HEK293T (cell line): ENCODE data around the gene MYLK.

Source experiments
- FOXA1 ChIP-seq: fragments of 450-650 bp; IDR thresholded peaks from 2 replicates; pipeline ENCODE4 v1.6.1; 2016; ENCODE audit warnings: mild to moderate bottlenecking
- FOXM1 ChIP-seq: fragments of 450-650 bp; IDR thresholded peaks from 2 replicates; pipeline ENCODE4 v1.6.1; 2017; ENCODE audit warnings: mild to moderate bottlenecking, borderline replicate concordance

DNA sequence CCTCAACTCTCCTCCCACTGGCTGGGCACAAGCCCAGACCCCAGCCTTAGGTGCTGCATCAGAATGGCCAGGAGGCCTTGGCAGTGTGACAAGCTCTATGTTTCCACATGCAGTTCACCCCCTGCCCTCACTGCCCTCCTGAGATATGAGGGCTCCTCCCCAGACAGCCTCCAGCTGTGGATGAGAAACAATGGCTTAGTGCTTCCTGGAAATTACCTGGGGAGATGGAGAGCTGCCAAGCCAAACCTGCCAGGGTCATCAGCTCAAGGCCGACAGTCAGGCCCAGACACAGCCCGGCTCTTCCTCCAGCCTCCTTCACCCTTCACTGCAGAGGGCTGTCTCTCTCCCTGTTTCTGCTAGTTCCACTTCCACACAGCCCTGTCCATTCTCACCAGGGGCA lies 76.3 kb downstream of the MYLK start:
- no peak for TF ChIP-seq FOXM1
- no peak for TF ChIP-seq FOXA1
